Smooth muscle cell (in vitro differentiated cells): ENCODE results near the gene ANKS1B. TPM values are rescaled to one million over a fixed set of nuclear protein-coding genes. Genes with fewer than 3 reads are reported as not detected.

Experiments used
- DNase-seq: peaks from one replicate; lab custom pipeline; 2025; ENCODE audit not compliant: unreplicated experiment; lab: John Stamatoyannopoulos, UW
- H2AFZ ChIP-seq: fragments of 200-600 bp; sonication (generic); 2 replicates; pipeline ENCODE4 v1.6.0; 2016; ENCODE audit warnings: antibody characterized with exemption, low read depth, mild to moderate bottlenecking
- H3F3A ChIP-seq: fragments of 200-600 bp; sonication (generic); 2 replicates; pipeline ENCODE4 v1.6.0; 2017; ENCODE audit warnings: antibody characterized with exemption, low read depth
- H3K27ac ChIP-seq: fragments of 200-600 bp; sonication (generic); 2 replicates; pipeline ENCODE4 v1.5.1; 2016; ENCODE audit warnings: low read depth, mild to moderate bottlenecking
- H3K27me3 ChIP-seq: fragments of 200-600 bp; sonication (generic); 2 replicates; pipeline ENCODE4 v1.6.1; 2016; ENCODE audit warnings: low read depth, mild to moderate bottlenecking
- H3K36me3 ChIP-seq: fragments of 200-600 bp; sonication (generic); 2 replicates; pipeline ENCODE4 v1.5.1; 2016; ENCODE audit warnings: low read depth
- H3K4me1 ChIP-seq: fragments of 200-600 bp; sonication (generic); 2 replicates; pipeline ENCODE4 v1.5.1; 2016; ENCODE audit warnings: low read depth
- H3K4me2 ChIP-seq: fragments of 200-600 bp; sonication (generic); 2 replicates; pipeline ENCODE4 v1.6.0; 2016; ENCODE audit warnings: mild to moderate bottlenecking
- H3K4me3 ChIP-seq: fragments of 200-600 bp; sonication (generic); 2 replicates; pipeline ENCODE4 v1.5.1; 2016; ENCODE audit warnings: mild to moderate bottlenecking
- H3K79me2 ChIP-seq: fragments of 200-600 bp; sonication (generic); 2 replicates; pipeline ENCODE4 v1.6.0; 2016; ENCODE audit warnings: low read depth, mild to moderate bottlenecking
- H3K9ac ChIP-seq: fragments of 200-600 bp; sonication (generic); 2 replicates; pipeline ENCODE4 v1.6.0; 2016; ENCODE audit warnings: low read depth
- H3K9me3 ChIP-seq: fragments of 200-600 bp; sonication (generic); replicated peaks from 2 replicates; pipeline ENCODE4 v1.5.1; 2016; ENCODE audit warnings: low read depth
- H4K20me1 ChIP-seq: fragments of 200-600 bp; sonication (generic); 2 replicates; pipeline ENCODE4 v1.6.0; 2016; ENCODE audit warnings: low read depth
- WGBS: methylation state at CpG from one replicate; pipeline ENCODE4 v1.1.7; 2016; ENCODE audit warnings: low lambda C conversion rate; 5-methylcytosine and 5-hydroxymethylcytosine counted together
- polyA plus RNA-seq: library from polyadenylated mRNA; unstranded; fragments of >200 nt; fragmentation: Nextera tagmentation; extraction: Ambion mirVana; gene quantifications from 2 replicates; pipeline ENCODE4 v1.2.1, GENCODE V29; 2016
- total RNA-seq: library from RNA; depleted of rRNA; stranded (reverse); fragments of >200 nt; gene quantifications from 2 replicates; pipeline ENCODE4 v1.2.3, GENCODE V29; 2014
- TF ChIP-seq, protein P1 (sequence below): fragments of 200-600 bp; sonication (generic); IDR thresholded peaks from 2 replicates; pipeline ENCODE4 v1.5.1; 2017; ENCODE audit warnings: borderline replicate concordance, mild to moderate bottlenecking, antibody characterized with exemption; ENCODE audit not compliant: insufficient read depth, poor library complexity, severe bottlenecking

ANKS1B gene
- total and polyA plus RNA-seq, 2 experiments from 2014 or later = 0.47 to 7.3 TPM

GRCh38 chr12:99137124-99137855 lies 847.4 kb downstream of the ANKS1B start:
- WGBS = 73% methylated on average over 8 of the region's 8 CpGs
- Histone ChIP-seq H4K20me1 (no peaks in the 10 kb centered on the region), H3K79me2 (no peaks in the 10 kb centered on the region), H3K36me3 (no peaks in the 10 kb centered on the region), H3F3A (no peaks in the 10 kb centered on the region), H3K4me1 (no peaks in the 10 kb centered on the region), H3K4me2 (no peak overlapping the region), H3K9me3 (no peaks in the 10 kb centered on the region), H3K27me3 (peaks cover 3% of the 10 kb centered on the region), H3K27ac (no peak overlapping the region), H2AFZ (no peak overlapping the region), H3K9ac (no peak overlapping the region), H3K4me3 (no peak overlapping the region)
- TF ChIP-seq, protein P1, sequence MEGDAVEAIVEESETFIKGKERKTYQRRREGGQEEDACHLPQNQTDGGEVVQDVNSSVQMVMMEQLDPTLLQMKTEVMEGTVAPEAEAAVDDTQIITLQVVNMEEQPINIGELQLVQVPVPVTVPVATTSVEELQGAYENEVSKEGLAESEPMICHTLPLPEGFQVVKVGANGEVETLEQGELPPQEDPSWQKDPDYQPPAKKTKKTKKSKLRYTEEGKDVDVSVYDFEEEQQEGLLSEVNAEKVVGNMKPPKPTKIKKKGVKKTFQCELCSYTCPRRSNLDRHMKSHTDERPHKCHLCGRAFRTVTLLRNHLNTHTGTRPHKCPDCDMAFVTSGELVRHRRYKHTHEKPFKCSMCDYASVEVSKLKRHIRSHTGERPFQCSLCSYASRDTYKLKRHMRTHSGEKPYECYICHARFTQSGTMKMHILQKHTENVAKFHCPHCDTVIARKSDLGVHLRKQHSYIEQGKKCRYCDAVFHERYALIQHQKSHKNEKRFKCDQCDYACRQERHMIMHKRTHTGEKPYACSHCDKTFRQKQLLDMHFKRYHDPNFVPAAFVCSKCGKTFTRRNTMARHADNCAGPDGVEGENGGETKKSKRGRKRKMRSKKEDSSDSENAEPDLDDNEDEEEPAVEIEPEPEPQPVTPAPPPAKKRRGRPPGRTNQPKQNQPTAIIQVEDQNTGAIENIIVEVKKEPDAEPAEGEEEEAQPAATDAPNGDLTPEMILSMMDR = no peak
- no peak for DNase-seq

DNA sequence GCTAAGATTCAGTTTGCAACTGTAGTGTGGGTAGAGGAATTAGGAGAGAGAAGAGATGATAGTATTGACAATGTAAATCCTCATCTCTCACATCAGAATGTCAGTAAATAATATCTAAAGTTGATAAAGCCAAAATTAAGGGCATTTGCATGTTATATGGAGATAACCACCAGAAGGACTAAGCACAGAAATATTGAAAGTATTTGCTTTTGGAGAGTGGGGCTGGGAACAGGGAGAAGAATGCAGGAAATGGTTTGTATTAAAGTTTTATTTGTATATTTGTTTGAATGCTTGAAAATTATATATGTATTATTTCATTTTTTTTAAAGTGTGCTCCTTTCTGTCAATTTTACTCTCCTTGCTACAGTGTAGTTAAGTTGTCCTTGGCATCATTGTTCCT lies 848.2 kb downstream of the ANKS1B start:
- no peaks in the 10 kb centered on the region for H4K20me1 ChIP-seq
- H3F3A ChIP-seq = no peaks in the 10 kb centered on the region
- H3K27me3 ChIP-seq = peaks cover 3% of the 10 kb centered on the region
- no peaks in the 10 kb centered on the region for H3K9me3 ChIP-seq
- peaks cover 5% of the 10 kb centered on the region for H3K4me1 ChIP-seq
- no peak overlapping the region for H3K4me3 ChIP-seq
- H3K4me2 ChIP-seq = no peak overlapping the region
- no peak overlapping the region for H2AFZ ChIP-seq
- no peak for DNase-seq
- H3K27ac ChIP-seq = no peak overlapping the region
- H3K9ac ChIP-seq = no peak overlapping the region
- TF ChIP-seq, protein P1 = no peak
- no peaks in the 10 kb centered on the region for H3K36me3 ChIP-seq
- no peaks in the 10 kb centered on the region for H3K79me2 ChIP-seq

DNA sequence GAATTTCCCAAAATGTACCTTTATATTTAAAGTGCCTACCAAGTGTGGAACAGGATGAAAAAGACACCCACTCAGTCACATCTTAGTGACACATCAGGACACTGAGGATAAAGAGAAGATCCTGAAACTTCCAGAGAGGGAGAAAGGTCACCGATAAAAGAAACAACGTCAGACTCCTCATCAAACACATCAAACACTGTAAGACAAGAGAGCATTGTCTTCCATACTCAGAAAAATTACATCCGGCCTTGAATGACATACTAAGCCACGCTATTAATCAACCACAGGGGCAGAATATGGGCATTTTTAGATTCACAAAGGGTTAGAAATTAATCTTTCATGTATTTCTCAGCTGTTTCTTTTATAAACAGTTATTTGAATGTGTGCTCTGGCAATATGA lies 849.4 kb downstream of the ANKS1B start:
- DNase-seq = no peak
- WGBS = 88% methylated on average over 4 of the region's 4 CpGs
- Histone ChIP-seq H3K27ac (no peak overlapping the region), H3K27me3 (peaks cover 3% of the 10 kb centered on the region), H3K9me3 (no peaks in the 10 kb centered on the region), H3K4me3 (no peak overlapping the region), H3K36me3 (no peaks in the 10 kb centered on the region), H3K4me2 (no peak overlapping the region), H2AFZ (no peak overlapping the region), H3K9ac (no peak overlapping the region), H4K20me1 (no peaks in the 10 kb centered on the region), H3K79me2 (no peaks in the 10 kb centered on the region), H3F3A (no peaks in the 10 kb centered on the region), H3K4me1 (peaks cover 14% of the 10 kb centered on the region)
- TF ChIP-seq, protein P1 = no peak

GRCh38 chr12:99133401-99133800 lies 851.3 kb downstream of the ANKS1B start:
- Histone ChIP-seq H3K36me3 (no peaks in the 10 kb centered on the region), H3F3A (no peaks in the 10 kb centered on the region), H2AFZ (no peak overlapping the region), H3K4me3 (no peak overlapping the region), H3K4me1 (peaks cover 14% of the 10 kb centered on the region), H3K9me3 (no peaks in the 10 kb centered on the region), H3K9ac (no peak overlapping the region), H3K27me3 (no peaks in the 10 kb centered on the region), H3K27ac (no peak overlapping the region), H3K4me2 (no peak overlapping the region), H3K79me2 (no peaks in the 10 kb centered on the region), H4K20me1 (no peaks in the 10 kb centered on the region)
- TF ChIP-seq, protein P1 = no peak
- 91% methylated on average over 2 of the region's 2 CpGs for WGBS
- DNase-seq = no peak
